Fibroblast of lung (primary cell): ENCODE data around the gene ESRRB. TPM values are rescaled to one million over a fixed set of nuclear protein-coding genes. Genes with fewer than 3 reads are reported as not detected.
A peak's percentile ranks its signal among the peaks of the same experiment; 100 is the strongest.

Experiments used
- DNase-seq, 2 donors: peaks; one replicate each; pipeline versions ENCODE4 v3.0.0 to v3.0.0-alpha.2; 2010; ENCODE audit warnings: low read depth in 2 of 2
- H2AFZ ChIP-seq: 2 replicates; pipeline ENCODE4 v1.5.1; 2012; ENCODE audit warnings: low read length, control low read depth, inconsistent platforms
- H3K27ac ChIP-seq: 2 replicates; pipeline ENCODE4 v1.5.1; 2011; ENCODE audit warnings: low read length, control low read depth; ENCODE audit not compliant: insufficient read depth
- H3K27me3 ChIP-seq: 2 replicates; pipeline ENCODE4 v1.5.1; 2011; ENCODE audit warnings: mild to moderate bottlenecking, low read length; ENCODE audit not compliant: control insufficient read depth, insufficient read depth
- H3K36me3 ChIP-seq: 2 replicates; pipeline ENCODE4 v1.5.1; 2011; ENCODE audit warnings: low read length; ENCODE audit not compliant: control insufficient read depth, insufficient read depth
- H3K4me1 ChIP-seq: 2 replicates; pipeline ENCODE4 v1.5.1; 2011; ENCODE audit warnings: low read length; ENCODE audit not compliant: control insufficient read depth, insufficient read depth; ENCODE audit errors: extremely low read depth
- H3K4me2 ChIP-seq: 2 replicates; pipeline ENCODE4 v1.5.1; 2011; ENCODE audit warnings: low read length, control low read depth; ENCODE audit not compliant: insufficient read depth; ENCODE audit errors: extremely low read depth
- H3K4me3 ChIP-seq, 4 experiments: fragments of 200-600 bp in 1 of 4; sonication (generic) in 1 of 4; replicated peaks in 1 of 4; 2 replicates each; pipeline ENCODE4 v1.5.1; 2011 to 2016; ENCODE audit warnings: low read length in 4 of 4, low read depth in 3 of 4, mild to moderate bottlenecking in 3 of 4, control low read depth in 2 of 4, inconsistent platforms in 1 of 4, mixed read lengths in 1 of 4; ENCODE audit not compliant: insufficient read depth in 1 of 4; ENCODE audit errors: control extremely low read depth in 1 of 4
- H3K79me2 ChIP-seq: 2 replicates; pipeline ENCODE4 v1.5.1; 2012; ENCODE audit warnings: mild to moderate bottlenecking, low read length, inconsistent platforms; ENCODE audit not compliant: control insufficient read depth, insufficient read depth
- H3K9ac ChIP-seq: 2 replicates; pipeline ENCODE4 v1.5.1; 2011; ENCODE audit warnings: mild to moderate bottlenecking, low read length, control low read depth; ENCODE audit not compliant: insufficient read depth
- H3K9me3 ChIP-seq: 2 replicates; pipeline ENCODE4 v1.5.1; 2012; ENCODE audit warnings: low read depth, low read length; ENCODE audit not compliant: control insufficient read depth, insufficient read depth
- H4K20me1 ChIP-seq: 2 replicates; pipeline ENCODE4 v1.5.1; 2011; ENCODE audit warnings: low read length; ENCODE audit not compliant: control insufficient read depth, insufficient read depth; ENCODE audit errors: extremely low read depth
- EZH2 ChIP-seq: IDR thresholded peaks from 2 replicates; pipeline ENCODE4 v1.5.1; 2012; ENCODE audit warnings: low read length, control low read depth, mild to moderate bottlenecking; ENCODE audit errors: missing control alignments
- polyA plus RNA-seq, 2 donors: library from polyadenylated mRNA; depleted of rRNA in 1 of 2; stranded (reverse) in 1 of 2; unstranded in 1 of 2; fragments of >200 nt; gene quantifications; 2 replicates each; pipeline ENCODE4 v1.2.1, GENCODE V29; 2011 to 2012; ENCODE audit warnings: missing spikeins in 1 of 2
- total RNA-seq: library from RNA; depleted of rRNA; stranded (reverse); fragments of >200 nt; gene quantifications from 2 replicates; pipeline ENCODE4 v1.2.1, GENCODE V29; 2014
- TF ChIP-seq, protein P1 (sequence below), 2 donors: IDR thresholded peaks in 1 of 2; conservative IDR thresholded peaks in 1 of 2; 1 replicate in 1 of 2; 2 replicates in 1 of 2; pipeline ENCODE4 v1.5.1; 2011 to 2012; ENCODE audit warnings: low read length in 2 of 2, control low read depth in 1 of 2, inconsistent platforms in 1 of 2, low read depth in 1 of 2, mild to moderate bottlenecking in 1 of 2

The ESRRB gene
- total and polyA plus RNA-seq, 2 donors (not counting 1 experiment from before 2014, with no cell fraction given) = not detected

- TF ChIP-seq, protein P1, sequence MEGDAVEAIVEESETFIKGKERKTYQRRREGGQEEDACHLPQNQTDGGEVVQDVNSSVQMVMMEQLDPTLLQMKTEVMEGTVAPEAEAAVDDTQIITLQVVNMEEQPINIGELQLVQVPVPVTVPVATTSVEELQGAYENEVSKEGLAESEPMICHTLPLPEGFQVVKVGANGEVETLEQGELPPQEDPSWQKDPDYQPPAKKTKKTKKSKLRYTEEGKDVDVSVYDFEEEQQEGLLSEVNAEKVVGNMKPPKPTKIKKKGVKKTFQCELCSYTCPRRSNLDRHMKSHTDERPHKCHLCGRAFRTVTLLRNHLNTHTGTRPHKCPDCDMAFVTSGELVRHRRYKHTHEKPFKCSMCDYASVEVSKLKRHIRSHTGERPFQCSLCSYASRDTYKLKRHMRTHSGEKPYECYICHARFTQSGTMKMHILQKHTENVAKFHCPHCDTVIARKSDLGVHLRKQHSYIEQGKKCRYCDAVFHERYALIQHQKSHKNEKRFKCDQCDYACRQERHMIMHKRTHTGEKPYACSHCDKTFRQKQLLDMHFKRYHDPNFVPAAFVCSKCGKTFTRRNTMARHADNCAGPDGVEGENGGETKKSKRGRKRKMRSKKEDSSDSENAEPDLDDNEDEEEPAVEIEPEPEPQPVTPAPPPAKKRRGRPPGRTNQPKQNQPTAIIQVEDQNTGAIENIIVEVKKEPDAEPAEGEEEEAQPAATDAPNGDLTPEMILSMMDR (conservative IDR thresholded peaks at IDR 0.05 in 1 of 2, IDR thresholded peaks at IDR 0.05 in 1 of 2; ENCODE audit: low read depth in 1 of 2, low read length in 2 of 2) = no peak
- no peak for TF ChIP-seq EZH2
- DNase-seq = no peak
- H3K4me3 ChIP-seq = no peak overlapping the region
- no peak overlapping the region for H3K4me2 ChIP-seq
- H3K4me1 ChIP-seq = no peaks in the 10 kb centered on the region
- no peaks in the 10 kb centered on the region for H3K9me3 ChIP-seq
- H3K9ac ChIP-seq = no peak overlapping the region
- no peaks in the 10 kb centered on the region for H4K20me1 ChIP-seq
- H3K27ac ChIP-seq = no peak overlapping the region
- no peak overlapping the region for H2AFZ ChIP-seq
- no peaks in the 10 kb centered on the region for H3K79me2 ChIP-seq
- H3K27me3 ChIP-seq = no peaks in the 10 kb centered on the region
- H3K36me3 ChIP-seq = no peaks in the 10 kb centered on the region
These were observed 25.9 kb upstream of the ESRRB start for GRCh38 chr14:76349993-76350392.

GRCh38 chr14:76350671-76351070 is 25.3 kb upstream of the ESRRB start:
- Histone ChIP-seq H3K27ac (no peak overlapping the region), H3K9ac (no peak overlapping the region), H3K27me3 (no peaks in the 10 kb centered on the region), H3K9me3 (no peaks in the 10 kb centered on the region), H2AFZ (no peak overlapping the region), H3K4me3 (no peak overlapping the region), H4K20me1 (no peaks in the 10 kb centered on the region), H3K4me1 (no peaks in the 10 kb centered on the region), H3K79me2 (no peaks in the 10 kb centered on the region), H3K4me2 (no peak overlapping the region), H3K36me3 (no peaks in the 10 kb centered on the region)
- TF ChIP-seq, protein P1 (conservative IDR thresholded peaks at IDR 0.05 in 1 of 2, IDR thresholded peaks at IDR 0.05 in 1 of 2; ENCODE audit: low read depth in 1 of 2, low read length in 2 of 2) = no peak
- no peak for TF ChIP-seq EZH2
- no peak for DNase-seq

DNA sequence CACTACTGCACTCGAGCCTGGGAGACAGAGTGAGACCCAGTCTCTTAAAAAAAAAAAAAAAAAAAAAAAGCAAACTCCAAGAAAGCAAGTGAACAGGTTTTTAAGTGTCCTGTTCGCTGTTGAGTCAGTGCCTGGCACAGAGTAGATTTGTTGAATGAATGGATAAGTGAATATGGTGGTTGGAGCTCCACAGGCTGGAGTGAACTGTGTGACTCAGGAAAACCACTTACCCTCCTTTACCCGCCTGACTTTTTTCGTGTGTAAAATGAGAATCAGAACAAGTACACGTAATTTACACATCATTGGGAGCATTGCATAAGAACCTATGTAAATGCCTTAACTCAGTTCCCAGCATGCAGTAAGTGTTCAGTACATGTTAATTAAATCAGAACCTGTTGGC is 24.0 kb upstream of the ESRRB start:
- H3K27ac ChIP-seq = no peak overlapping the region
- H3K4me1 ChIP-seq = no peaks in the 10 kb centered on the region
- H3K4me2 ChIP-seq = no peak overlapping the region
- no peaks in the 10 kb centered on the region for H3K79me2 ChIP-seq
- H3K36me3 ChIP-seq = no peaks in the 10 kb centered on the region
- no peak overlapping the region for H3K9ac ChIP-seq
- no peaks in the 10 kb centered on the region for H4K20me1 ChIP-seq
- H3K27me3 ChIP-seq = no peaks in the 10 kb centered on the region
- no peaks in the 10 kb centered on the region for H3K9me3 ChIP-seq
- DNase-seq = peak in 1 of 2 donors; percentile 26
- TF ChIP-seq, protein P1 (conservative IDR thresholded peaks at IDR 0.05 in 1 of 2, IDR thresholded peaks at IDR 0.05 in 1 of 2; ENCODE audit: low read depth in 1 of 2, low read length in 2 of 2) = no peak
- no peak for TF ChIP-seq EZH2
- H3K4me3 ChIP-seq = no peak overlapping the region
- H2AFZ ChIP-seq = no peak overlapping the region
